ENCODE results near the gene DPH2. TPM values are rescaled to one million over a fixed set of nuclear protein-coding genes. Genes with fewer than 3 reads are reported as not detected.

Gene DPH2, protein sequence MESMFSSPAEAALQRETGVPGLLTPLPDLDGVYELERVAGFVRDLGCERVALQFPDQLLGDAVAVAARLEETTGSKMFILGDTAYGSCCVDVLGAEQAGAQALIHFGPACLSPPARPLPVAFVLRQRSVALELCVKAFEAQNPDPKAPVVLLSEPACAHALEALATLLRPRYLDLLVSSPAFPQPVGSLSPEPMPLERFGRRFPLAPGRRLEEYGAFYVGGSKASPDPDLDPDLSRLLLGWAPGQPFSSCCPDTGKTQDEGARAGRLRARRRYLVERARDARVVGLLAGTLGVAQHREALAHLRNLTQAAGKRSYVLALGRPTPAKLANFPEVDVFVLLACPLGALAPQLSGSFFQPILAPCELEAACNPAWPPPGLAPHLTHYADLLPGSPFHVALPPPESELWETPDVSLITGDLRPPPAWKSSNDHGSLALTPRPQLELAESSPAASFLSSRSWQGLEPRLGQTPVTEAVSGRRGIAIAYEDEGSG
- 10 to 100 TPM; 10.4 to 16.8 (median 12.3) TPM for total RNA-seq

DNA sequence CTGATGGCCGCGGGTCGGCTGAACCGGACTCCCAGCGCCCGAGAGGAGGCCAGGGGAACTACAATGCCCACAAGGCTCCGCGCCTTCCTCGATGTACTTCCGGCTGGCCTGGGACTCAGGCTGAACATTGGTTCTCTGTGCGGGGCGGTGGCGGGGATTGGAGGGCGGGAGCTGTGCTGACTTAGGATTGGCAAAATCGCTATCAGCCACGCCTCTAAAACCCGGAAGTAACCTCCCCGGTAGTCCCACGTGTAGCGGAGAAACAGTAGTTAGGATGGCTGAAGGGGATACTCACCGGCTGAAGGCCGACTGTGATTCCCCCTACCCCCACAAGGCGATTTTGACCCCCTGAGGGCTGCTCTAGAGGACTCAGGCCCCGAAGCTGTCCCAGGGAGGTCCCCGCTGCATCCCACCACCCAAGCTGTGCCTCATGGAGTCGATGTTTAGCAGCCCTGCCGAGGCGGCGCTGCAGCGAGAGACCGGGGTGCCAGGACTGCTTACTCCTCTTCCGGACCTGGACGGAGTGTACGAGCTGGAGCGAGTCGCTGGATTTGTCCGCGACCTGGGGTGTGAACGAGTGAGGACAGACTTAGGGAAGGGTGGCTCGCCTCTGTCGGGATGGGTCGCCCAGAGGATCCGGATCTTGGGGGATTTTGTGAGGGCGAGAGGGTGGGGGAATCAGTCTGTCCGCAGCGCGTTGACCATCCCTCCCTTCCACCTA is at the start of gene DPH2:
Gene DPH2 (plus strand): TSS at position 265 of the 721 bp plus-strand sequence. CDS start 166 bp downstream, at position 431.
- TF ChIP-seq, protein P1, sequence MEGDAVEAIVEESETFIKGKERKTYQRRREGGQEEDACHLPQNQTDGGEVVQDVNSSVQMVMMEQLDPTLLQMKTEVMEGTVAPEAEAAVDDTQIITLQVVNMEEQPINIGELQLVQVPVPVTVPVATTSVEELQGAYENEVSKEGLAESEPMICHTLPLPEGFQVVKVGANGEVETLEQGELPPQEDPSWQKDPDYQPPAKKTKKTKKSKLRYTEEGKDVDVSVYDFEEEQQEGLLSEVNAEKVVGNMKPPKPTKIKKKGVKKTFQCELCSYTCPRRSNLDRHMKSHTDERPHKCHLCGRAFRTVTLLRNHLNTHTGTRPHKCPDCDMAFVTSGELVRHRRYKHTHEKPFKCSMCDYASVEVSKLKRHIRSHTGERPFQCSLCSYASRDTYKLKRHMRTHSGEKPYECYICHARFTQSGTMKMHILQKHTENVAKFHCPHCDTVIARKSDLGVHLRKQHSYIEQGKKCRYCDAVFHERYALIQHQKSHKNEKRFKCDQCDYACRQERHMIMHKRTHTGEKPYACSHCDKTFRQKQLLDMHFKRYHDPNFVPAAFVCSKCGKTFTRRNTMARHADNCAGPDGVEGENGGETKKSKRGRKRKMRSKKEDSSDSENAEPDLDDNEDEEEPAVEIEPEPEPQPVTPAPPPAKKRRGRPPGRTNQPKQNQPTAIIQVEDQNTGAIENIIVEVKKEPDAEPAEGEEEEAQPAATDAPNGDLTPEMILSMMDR (IDR thresholded peaks at IDR 0.05; ENCODE audit: low read depth): no peak

DNA sequence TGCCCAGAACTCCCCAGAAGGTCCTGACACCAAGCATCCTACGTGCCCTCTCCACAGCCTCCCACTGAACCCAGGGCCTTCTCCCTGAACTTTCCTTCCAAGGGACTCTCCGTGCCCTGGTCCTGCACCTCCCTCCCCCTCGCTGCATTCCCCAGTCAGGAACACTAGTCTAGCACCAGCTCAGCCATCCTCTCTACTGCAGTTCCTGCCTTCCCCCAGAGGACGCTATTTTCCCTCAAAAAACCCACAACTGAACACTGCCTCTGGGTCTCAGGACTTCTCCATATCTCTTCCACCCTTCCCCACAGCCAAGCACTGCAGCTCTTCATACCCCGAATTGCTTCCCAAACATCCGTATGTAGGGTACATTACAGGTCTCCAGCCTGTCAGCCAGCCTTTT is 48.8 kb upstream of the DPH2 start:
- TF ChIP-seq, protein P1 (IDR thresholded peaks at IDR 0.05; ENCODE audit: low read depth): no peak

DNA sequence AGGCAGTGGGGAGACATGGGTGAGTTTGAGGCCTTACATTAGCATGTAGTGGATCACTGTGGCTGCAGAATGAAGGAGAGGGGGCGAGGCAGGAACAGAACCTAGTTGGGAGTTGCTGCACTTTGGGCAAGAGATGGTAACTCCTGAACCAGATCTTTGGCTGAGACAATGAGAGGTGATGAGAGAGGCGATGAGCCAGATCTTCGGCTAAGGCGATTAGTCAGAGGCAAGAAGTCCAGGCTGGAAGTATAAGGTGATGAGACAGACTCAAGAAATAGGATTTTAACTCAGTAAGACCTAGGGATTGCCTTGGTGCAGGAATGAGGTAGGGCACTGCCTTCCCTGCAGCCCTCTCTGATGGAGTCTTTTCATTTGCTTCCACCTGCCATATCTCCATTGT is 45.3 kb upstream of the DPH2 start:
- TF ChIP-seq, protein P1 (IDR thresholded peaks at IDR 0.05; ENCODE audit: low read depth): no peak

DNA sequence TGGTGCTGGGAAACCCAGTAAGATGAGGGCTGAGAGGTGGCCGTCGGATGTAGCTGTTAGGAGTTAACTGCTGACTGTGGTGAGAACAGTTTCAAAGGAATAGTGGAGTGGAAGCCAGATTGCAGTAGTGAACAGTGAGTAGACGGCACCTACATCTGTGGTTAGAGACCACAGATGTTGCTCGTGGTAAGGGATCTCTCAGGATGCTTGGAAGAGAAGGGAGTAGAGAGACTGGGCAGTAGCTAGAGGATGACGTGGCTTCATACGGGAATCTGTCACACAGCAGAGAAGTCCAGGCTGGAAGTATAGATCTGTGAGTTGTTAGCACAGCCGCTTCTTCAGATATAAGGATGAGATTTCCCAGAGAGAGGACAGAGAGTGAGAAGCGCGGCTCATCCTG is 44.0 kb upstream of the DPH2 start:
- TF ChIP-seq, protein P1 (IDR thresholded peaks at IDR 0.05; ENCODE audit: low read depth): no peak

DNA sequence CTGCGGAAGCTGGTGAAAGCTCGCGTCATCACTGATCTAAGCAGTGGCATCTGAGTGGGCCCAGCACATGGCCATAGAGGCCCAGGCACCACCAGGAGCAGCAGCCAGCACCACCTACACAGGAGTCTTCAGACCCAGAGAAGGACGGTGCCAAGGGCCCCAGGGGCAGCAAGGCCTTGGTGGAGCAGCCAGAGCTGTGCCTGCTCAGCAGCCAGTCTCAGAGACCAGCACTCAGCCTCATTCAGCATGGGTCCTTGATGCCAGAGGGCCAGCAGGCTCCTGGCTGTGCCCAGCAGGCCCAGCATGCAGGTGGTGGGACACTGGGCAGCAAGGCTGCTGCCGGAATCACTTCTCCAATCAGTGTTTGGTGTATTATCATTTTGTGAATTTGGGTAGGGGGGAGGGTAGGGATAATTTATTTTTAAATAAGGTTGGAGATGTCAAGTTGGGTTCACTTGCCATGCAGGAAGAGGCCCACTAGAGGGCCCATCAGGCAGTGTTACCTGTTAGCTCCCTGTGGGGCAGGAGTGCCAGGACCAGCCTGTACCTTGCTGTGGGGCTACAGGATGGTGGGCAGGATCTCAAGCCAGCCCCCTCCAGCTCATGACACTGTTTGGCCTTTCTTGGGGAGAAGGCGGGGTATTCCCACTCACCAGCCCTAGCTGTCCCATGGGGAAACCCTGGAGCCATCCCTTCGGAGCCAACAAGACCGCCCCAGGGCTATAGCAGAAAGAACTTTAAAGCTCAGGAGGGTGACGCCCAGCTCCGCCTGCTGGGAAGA is 39.5 kb upstream of the DPH2 start:
- TF ChIP-seq, protein P1 (IDR thresholded peaks at IDR 0.05; ENCODE audit: low read depth): no peak

DNA sequence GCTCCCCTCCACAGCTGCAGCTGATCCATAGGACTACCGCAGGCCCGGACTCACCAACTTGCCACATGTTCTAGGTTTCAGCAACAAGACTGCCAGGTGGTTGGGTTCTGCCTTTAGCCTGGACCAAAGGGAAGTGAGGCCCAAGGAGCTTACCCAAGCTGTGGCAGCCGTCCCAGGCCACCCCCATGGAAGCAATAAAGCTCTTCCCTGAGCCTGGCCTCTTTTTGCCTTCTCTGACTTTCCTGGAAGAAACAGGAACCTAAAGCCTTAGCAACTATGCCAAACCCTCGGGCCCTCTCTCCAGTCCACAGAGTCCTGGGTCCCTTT is 38.9 kb upstream of the DPH2 start:
- TF ChIP-seq, protein P1 (IDR thresholded peaks at IDR 0.05; ENCODE audit: low read depth): no peak

All from subcutaneous adipose tissue (tissue), 4 donors.